ENCODE measurements around the gene CHST3. TPM values are rescaled to one million over a fixed set of nuclear protein-coding genes. Genes with fewer than 3 reads are reported as not detected.

Gene CHST3
- total RNA-seq, 1 experiment from 2014 or later, result 10.0 TPM

DNA sequence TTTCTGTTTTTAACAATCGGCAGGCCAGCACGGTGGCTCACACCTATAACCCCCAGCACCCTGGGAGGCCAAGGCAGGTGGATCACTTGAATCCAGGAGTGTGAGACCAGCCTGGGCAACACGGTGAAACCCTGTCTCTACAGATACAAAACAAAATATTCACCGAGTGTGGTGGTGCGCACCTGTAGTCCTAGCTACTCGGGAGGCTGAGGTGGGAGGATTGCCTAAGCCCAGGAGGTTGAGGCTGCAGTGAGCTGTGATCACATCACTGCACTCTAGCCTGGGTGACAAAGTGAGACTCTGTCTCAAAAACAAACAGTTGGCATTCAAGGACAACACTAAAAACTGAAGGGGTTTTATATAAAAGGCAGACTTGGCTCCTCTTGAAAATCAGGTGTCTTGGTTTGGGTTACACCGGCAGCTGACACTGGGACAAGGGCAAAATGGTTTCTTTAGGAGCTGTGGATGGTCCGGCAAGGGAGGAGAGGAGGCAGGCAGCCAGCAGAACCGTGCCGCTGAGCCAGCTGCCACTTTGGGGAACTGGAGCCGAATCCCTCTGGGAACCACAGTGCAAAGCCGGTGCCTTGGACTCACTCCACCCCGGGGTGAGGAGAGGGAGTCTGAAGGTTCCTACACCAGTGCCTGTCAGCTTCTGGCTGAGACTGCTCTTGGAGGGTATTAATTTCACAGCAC lies 52.6 kb downstream of the CHST3 start:
- Histone ChIP-seq H3K4me1 (ENCODE audit: insufficient read depth, low read length, poor library complexity, severe bottlenecking) (no peaks in the 10 kb centered on the region), H3K27ac (ENCODE audit: low read depth, low read length, poor library complexity, severe bottlenecking) (no peak overlapping the region), H3K36me3 (ENCODE audit: insufficient read depth, low read length, poor library complexity, severe bottlenecking) (no peaks in the 10 kb centered on the region), H3K27me3 (replicated peaks; ENCODE audit: insufficient read depth, low read depth, low read length, poor library complexity) (no peaks in the 10 kb centered on the region), H3K9me3 (ENCODE audit: low read depth, low read length, poor library complexity, severe bottlenecking) (no peaks in the 10 kb centered on the region), H3K4me3 (ENCODE audit: low read depth, low read length, poor library complexity, severe bottlenecking) (no peak overlapping the region)
- TF ChIP-seq, protein P1, sequence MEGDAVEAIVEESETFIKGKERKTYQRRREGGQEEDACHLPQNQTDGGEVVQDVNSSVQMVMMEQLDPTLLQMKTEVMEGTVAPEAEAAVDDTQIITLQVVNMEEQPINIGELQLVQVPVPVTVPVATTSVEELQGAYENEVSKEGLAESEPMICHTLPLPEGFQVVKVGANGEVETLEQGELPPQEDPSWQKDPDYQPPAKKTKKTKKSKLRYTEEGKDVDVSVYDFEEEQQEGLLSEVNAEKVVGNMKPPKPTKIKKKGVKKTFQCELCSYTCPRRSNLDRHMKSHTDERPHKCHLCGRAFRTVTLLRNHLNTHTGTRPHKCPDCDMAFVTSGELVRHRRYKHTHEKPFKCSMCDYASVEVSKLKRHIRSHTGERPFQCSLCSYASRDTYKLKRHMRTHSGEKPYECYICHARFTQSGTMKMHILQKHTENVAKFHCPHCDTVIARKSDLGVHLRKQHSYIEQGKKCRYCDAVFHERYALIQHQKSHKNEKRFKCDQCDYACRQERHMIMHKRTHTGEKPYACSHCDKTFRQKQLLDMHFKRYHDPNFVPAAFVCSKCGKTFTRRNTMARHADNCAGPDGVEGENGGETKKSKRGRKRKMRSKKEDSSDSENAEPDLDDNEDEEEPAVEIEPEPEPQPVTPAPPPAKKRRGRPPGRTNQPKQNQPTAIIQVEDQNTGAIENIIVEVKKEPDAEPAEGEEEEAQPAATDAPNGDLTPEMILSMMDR (conservative IDR thresholded peaks at IDR 0.05; ENCODE audit: low read depth, low read length), result no peak
- TF ChIP-seq EZH2 (IDR thresholded peaks at IDR 0.05; ENCODE audit: borderline replicate concordance, low read depth, low read length, poor library complexity, severe bottlenecking), result no peak
- CTCF ChIA-PET, result no interaction called here
- no peak for DNase-seq (ENCODE audit: low spot score)
- BruUV-seq (replicated peaks), result no TSS peak
- POLR2A ChIA-PET (ENCODE audit: low non-redundant PET), result no interaction called here
- intact Hi-C loops (cut with micrococcal nuclease; ENCODE audit: unreplicated experiment), result no loop called here

DNA sequence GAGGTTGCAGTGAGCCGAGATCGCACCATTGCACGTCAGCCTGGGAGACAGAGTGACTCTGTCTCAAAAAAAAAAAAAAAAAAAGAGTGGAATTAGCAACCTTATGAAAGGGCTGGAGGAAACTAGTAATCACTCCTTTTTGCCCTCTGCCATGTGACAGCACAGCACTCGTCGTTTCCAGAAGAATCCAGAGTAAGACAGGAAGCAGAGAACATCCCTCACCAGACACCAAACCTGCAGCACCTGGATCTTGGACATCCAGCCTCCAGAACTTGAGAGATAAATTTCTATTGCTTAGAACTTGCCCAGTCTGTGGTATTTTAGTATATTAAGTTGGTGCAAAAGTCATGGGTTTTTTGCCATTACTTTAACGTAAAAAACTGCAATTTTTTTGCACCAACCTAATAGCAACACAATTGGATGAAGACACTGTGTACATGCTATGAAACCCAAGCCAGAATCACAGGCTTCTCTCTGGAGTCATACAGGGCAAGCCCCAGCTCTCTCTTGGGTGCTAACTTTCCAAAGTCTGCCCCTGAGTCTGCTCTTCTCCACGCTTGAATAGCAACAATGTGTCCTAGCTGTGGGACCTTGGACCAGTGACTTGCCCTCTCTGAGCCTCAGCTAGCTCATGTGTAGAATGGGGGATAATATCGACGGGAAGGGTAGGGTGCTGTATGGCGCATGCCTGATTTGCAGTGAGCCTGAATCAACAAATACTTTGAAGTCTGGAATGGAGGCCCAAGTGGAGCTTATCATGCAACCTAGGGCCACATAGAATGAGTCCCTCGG lies 55.1 kb downstream of the CHST3 start:
- Histone ChIP-seq H3K9me3 (ENCODE audit: low read depth, low read length, poor library complexity, severe bottlenecking) (no peaks in the 10 kb centered on the region), H3K27ac (ENCODE audit: low read depth, low read length, poor library complexity, severe bottlenecking) (no peak overlapping the region), H3K4me3 (ENCODE audit: low read depth, low read length, poor library complexity, severe bottlenecking) (no peak overlapping the region), H3K27me3 (replicated peaks; ENCODE audit: insufficient read depth, low read depth, low read length, poor library complexity) (no peaks in the 10 kb centered on the region), H3K36me3 (ENCODE audit: insufficient read depth, low read length, poor library complexity, severe bottlenecking) (no peaks in the 10 kb centered on the region), H3K4me1 (ENCODE audit: insufficient read depth, low read length, poor library complexity, severe bottlenecking) (no peaks in the 10 kb centered on the region)
- ChIA-PET POLR2A (ENCODE audit: low non-redundant PET) (no interaction called here), CTCF (no interaction called here)
- no peak for DNase-seq (ENCODE audit: low spot score)
- BruUV-seq (replicated peaks), result no TSS peak
- TF ChIP-seq, protein P1 (conservative IDR thresholded peaks at IDR 0.05; ENCODE audit: low read depth, low read length), result no peak
- TF ChIP-seq EZH2 (IDR thresholded peaks at IDR 0.05; ENCODE audit: borderline replicate concordance, low read depth, low read length, poor library complexity, severe bottlenecking), result no peak
- intact Hi-C loops (cut with micrococcal nuclease; ENCODE audit: unreplicated experiment), result no loop called here

DNA sequence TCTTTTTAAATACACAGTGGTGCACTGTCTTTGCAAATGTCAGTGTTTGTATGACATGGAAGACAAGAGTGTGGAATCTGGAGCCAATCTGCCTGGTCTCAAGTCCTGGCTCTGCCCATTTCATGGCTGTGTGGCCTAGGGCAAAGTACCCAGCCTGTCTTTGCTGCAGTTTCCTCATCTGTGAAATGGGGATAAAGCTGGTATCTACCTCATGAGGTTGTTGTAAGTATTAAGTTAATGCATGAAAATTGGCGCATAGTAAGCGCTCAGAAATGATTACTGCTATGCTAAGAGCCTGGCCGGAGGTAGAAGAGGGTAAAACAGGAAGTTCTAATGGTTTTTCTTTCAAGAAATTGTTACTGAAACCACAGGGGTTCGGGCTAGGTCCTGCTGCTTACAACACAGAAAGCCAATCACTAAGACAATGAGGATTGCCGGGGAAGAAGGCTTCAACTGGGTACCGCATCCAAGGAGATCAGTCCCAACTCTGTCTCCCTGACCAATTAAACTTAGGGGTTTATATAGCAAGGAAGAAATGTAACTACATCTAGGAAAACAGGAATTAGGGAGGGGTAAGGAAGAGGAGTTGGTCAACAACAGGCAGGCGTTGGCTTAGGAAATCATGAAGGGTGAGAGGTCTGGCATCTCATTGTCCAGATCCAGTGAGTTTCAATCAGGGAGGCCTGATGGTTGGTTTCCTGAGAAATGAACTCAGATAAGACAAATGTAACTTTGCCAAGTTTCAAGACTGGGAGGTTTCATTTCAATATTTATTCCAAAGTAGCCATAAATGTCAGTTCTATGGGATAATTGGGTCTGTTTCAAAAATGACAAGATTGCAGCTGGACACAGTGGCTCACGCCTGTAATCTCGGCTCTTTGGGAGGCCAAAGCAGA lies 57.0 kb downstream of the CHST3 start:
- no peaks in the 10 kb centered on the region for H3K9me3 ChIP-seq (ENCODE audit: low read depth, low read length, poor library complexity, severe bottlenecking)
- no peak overlapping the region for H3K4me3 ChIP-seq (ENCODE audit: low read depth, low read length, poor library complexity, severe bottlenecking)
- no peaks in the 10 kb centered on the region for H3K36me3 ChIP-seq (ENCODE audit: insufficient read depth, low read length, poor library complexity, severe bottlenecking)
- no peak overlapping the region for H3K27ac ChIP-seq (ENCODE audit: low read depth, low read length, poor library complexity, severe bottlenecking)
- intact Hi-C loops (cut with micrococcal nuclease; ENCODE audit: unreplicated experiment), result no loop called here
- no peaks in the 10 kb centered on the region for H3K27me3 ChIP-seq (replicated peaks; ENCODE audit: insufficient read depth, low read depth, low read length, poor library complexity)
- DNase-seq (ENCODE audit: low spot score), result peak; percentile 76
- BruUV-seq (replicated peaks), result no TSS peak
- no peaks in the 10 kb centered on the region for H3K4me1 ChIP-seq (ENCODE audit: insufficient read depth, low read length, poor library complexity, severe bottlenecking)
- POLR2A ChIA-PET (ENCODE audit: low non-redundant PET), result interaction anchor here (0.6 kb wide), 1 partner anchor 299 kb away, joined by 4 read pairs; no protein-coding TSS in a partner anchor
- CTCF ChIA-PET, result no interaction called here
- TF ChIP-seq EZH2 (IDR thresholded peaks at IDR 0.05; ENCODE audit: borderline replicate concordance, low read depth, low read length, poor library complexity, severe bottlenecking), result no peak
- TF ChIP-seq, protein P1 (conservative IDR thresholded peaks at IDR 0.05; ENCODE audit: low read depth, low read length), result no peak

All from A673 (cell line).